HEK293T (cell line): ENCODE data around the gene DNAL4.

Experiments
- CTCF ChIA-PET: fragments of 350-600 bp; formaldehyde crosslinking; extraction: SDS; loops from one replicate; lab custom pipeline; 2021; ENCODE audit warnings: antibody characterized with exemption, inconsistent platforms; lab: Yijun Ruan, JAX
- POLR2A ChIA-PET: fragments of 350-600 bp; formaldehyde crosslinking; extraction: SDS; loops from one replicate; lab custom pipeline; 2020; ENCODE audit warnings: antibody characterized with exemption, inconsistent platforms; lab: Yijun Ruan, JAX
- DNase-seq: peaks from one replicate; pipeline ENCODE4 v3.0.0; 2012; ENCODE audit warnings: mixed read lengths; ENCODE audit errors: extremely low spot score
- ARNT ChIP-seq: fragments of 450-650 bp; IDR thresholded peaks from 2 replicates; pipeline ENCODE4 v1.6.1; 2017; ENCODE audit warnings: mild to moderate bottlenecking
- BHLHE40 ChIP-seq: fragments of 450-650 bp; IDR thresholded peaks from 2 replicates; pipeline ENCODE4 v1.6.1; 2016; ENCODE audit warnings: mild to moderate bottlenecking, moderate library complexity, borderline replicate concordance
- CTBP1 ChIP-seq: fragments of 450-650 bp; IDR thresholded peaks from 2 replicates; pipeline ENCODE4 v1.6.1; 2016; ENCODE audit warnings: borderline replicate concordance
- ELF4 ChIP-seq: fragments of 450-650 bp; IDR thresholded peaks from 2 replicates; pipeline ENCODE4 v1.6.1; 2017; ENCODE audit warnings: antibody characterized with exemption
- FOXA1 ChIP-seq: fragments of 450-650 bp; IDR thresholded peaks from 2 replicates; pipeline ENCODE4 v1.6.1; 2016; ENCODE audit warnings: mild to moderate bottlenecking
- FOXK2 ChIP-seq: fragments of 450-650 bp; IDR thresholded peaks from 2 replicates; pipeline ENCODE4 v1.6.1; 2016; ENCODE audit warnings: mild to moderate bottlenecking
- FOXM1 ChIP-seq: fragments of 450-650 bp; IDR thresholded peaks from 2 replicates; pipeline ENCODE4 v1.6.1; 2017; ENCODE audit warnings: mild to moderate bottlenecking, borderline replicate concordance
- HDGF ChIP-seq: fragments of 450-650 bp; IDR thresholded peaks from 2 replicates; pipeline ENCODE4 v1.6.1; 2017; ENCODE audit warnings: antibody characterized with exemption, borderline replicate concordance
- L3MBTL2 ChIP-seq: fragments of 450-650 bp; conservative IDR thresholded peaks from 2 replicates; pipeline ENCODE4 v1.6.1; 2016; ENCODE audit warnings: mild to moderate bottlenecking
- LEF1 ChIP-seq: fragments of 450-650 bp; IDR thresholded peaks from 2 replicates; pipeline ENCODE4 v1.6.1; 2017; ENCODE audit warnings: mild to moderate bottlenecking, borderline replicate concordance
- NFRKB ChIP-seq: fragments of 450-650 bp; IDR thresholded peaks from 2 replicates; pipeline ENCODE4 v1.6.1; 2016; ENCODE audit warnings: mild to moderate bottlenecking, moderate library complexity
- PKNOX1 ChIP-seq: fragments of 450-650 bp; IDR thresholded peaks from 2 replicates; pipeline ENCODE4 v1.6.1; 2016
- SP1 ChIP-seq: fragments of 450-650 bp; IDR thresholded peaks from 2 replicates; pipeline ENCODE4 v1.6.1; 2017
- SUZ12 ChIP-seq: fragments of 450-650 bp; IDR thresholded peaks from 2 replicates; pipeline ENCODE4 v1.6.1; 2016; ENCODE audit warnings: mild to moderate bottlenecking
- TARDBP ChIP-seq: fragments of 450-650 bp; IDR thresholded peaks from 2 replicates; pipeline ENCODE4 v1.6.1; 2016
- ZNF384 ChIP-seq: fragments of 450-650 bp; IDR thresholded peaks from 2 replicates; pipeline ENCODE4 v1.6.1; 2016

The DNAL4 gene

DNA sequence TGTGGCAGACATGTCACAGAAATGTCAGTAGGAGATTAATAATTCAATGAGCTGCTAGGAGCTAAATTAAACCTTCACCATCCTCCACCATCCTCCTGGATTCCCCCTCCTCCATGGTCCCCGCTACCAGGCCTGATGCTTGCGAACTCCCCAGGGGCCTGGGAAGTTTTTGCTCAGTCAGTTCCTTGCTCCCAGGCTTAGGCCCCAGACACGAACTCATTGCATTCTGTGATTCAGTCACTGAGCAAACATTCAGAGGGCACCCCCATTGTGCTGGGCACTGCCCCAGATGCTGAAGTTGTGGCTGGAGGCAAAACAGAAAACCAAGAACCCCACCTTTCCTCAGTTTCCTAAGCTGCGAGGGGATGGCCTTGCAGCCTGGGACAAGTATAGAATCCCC is 35.5 kb upstream of the DNAL4 start:
- CTCF ChIA-PET = no interaction called here
- TF ChIP-seq CTBP1 (no peak), L3MBTL2 (no peak), PKNOX1 (no peak), NFRKB (no peak), SP1 (no peak), LEF1 (no peak)

DNA sequence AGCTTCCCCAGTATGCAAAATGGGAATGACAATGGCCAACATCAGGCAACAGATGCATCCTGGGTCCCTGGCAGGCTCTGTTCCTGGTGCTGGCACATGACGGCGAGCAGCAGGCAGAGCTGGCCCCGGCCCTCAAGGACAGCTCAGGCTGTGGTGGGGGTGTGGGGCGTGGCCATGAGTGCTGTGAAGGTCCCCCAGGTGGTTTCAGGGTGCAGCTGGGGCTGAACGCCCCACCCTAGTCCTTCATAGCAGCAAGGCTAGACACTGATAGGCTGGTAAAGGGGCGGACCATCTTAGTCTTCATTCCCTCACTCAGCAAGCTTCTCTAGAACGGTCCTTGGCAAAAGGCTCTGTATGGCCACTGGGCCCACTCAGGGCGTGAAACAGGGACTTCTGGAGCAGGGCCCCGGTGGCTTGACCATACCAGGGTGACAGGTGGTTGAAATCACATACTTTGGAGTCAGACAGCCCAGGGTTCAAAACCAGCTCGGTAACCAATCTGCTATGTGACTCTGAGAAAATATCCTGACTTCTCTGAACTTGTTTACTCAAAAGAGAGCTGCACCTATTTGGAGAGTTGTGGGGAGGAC is 34.8 kb upstream of the DNAL4 start:
- ChIA-PET CTCF (no interaction called here), POLR2A (interaction anchor here (1.0 kb wide), 1 partner anchor 491 kb away, joined by 3 read pairs; the partner anchor contains the start of gene RPL3)
- no peak for DNase-seq
- no peak for TF ChIP-seq L3MBTL2
- no peak for TF ChIP-seq CTBP1
- no peak for TF ChIP-seq ZNF384
- TF ChIP-seq SUZ12 = no peak
- no peak for TF ChIP-seq LEF1
- no peak for TF ChIP-seq HDGF
- no peak for TF ChIP-seq ARNT
- no peak for TF ChIP-seq FOXA1
- TF ChIP-seq TARDBP = no peak
- TF ChIP-seq FOXK2 = no peak
- TF ChIP-seq SP1 = no peak
- TF ChIP-seq PKNOX1 = no peak
- no peak for TF ChIP-seq ELF4
- no peak for TF ChIP-seq NFRKB
- TF ChIP-seq FOXM1 = no peak
- TF ChIP-seq BHLHE40 = no peak

More for the DNA sequence above, 35.5 kb upstream of the DNAL4 start:
- POLR2A ChIA-PET = interaction anchor here (1.0 kb wide), 1 partner anchor 490 kb away, joined by 3 read pairs; the partner anchor contains the start of gene RPL3
- DNase-seq = no peak

DNA sequence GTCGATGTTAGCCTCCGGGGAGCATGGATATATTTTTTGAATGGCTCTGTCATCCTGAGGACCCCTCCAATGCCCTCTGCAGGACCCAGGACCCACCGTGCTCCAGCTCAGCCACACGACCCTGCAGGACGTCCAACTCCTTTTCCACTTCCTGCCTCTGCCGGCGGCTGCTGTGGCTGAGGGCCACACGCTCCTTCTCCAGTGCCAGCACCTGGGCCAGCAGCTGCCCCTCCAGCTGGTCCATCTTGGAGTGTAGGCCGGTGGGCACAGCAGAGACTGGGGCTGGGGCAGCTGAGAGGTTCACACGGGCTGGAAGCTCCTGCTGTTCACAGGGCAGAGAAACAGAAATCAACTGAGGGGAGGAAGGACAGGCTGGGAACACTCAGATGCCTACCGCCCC is 34.2 kb upstream of the DNAL4 start:
- ChIA-PET CTCF (no interaction called here), POLR2A (no interaction called here)
- TF ChIP-seq HDGF (no peak), ZNF384 (no peak)
- DNase-seq = no peak

- ChIA-PET CTCF (no interaction called here), POLR2A (no interaction called here)
- DNase-seq = no peak
- no peak for TF ChIP-seq NFRKB
- TF ChIP-seq CTBP1 = no peak
- TF ChIP-seq SP1 = no peak
- TF ChIP-seq SUZ12 = no peak
- TF ChIP-seq BHLHE40 = no peak
Measured at GRCh38 chr22:38827510-38827909, 33.6 kb upstream of the DNAL4 start.

DNA sequence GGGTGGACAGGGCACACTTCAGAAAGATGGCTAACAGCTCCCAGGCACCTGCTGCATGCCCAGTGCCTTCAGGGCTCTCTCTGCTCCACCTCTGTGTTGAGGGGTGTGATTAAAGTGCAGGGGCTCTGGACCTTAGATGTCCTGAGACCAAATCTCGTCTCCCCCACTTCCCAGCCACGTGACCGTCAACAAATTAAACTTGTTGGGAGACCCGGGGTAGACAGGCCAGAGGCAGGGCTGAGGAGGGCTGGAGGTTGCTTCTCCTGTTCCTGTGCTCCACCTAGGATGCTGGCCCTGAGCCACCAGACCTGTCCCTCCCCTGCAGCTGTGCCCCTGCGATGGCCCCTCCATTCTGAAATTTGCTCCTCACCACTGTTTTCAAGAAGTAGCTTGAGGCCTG is 32.9 kb upstream of the DNAL4 start:
- DNase-seq = no peak
- ChIA-PET CTCF (no interaction called here), POLR2A (no interaction called here)
- TF ChIP-seq FOXA1 = no peak
- TF ChIP-seq ELF4 = no peak
- no peak for TF ChIP-seq FOXM1
- TF ChIP-seq CTBP1 = no peak
- TF ChIP-seq PKNOX1 = no peak
- TF ChIP-seq BHLHE40 = no peak
- TF ChIP-seq TARDBP = no peak
- no peak for TF ChIP-seq LEF1
- no peak for TF ChIP-seq SUZ12
- TF ChIP-seq ARNT = no peak
- TF ChIP-seq FOXK2 = no peak
- TF ChIP-seq SP1 = no peak
- no peak for TF ChIP-seq HDGF
- TF ChIP-seq L3MBTL2 = no peak
- no peak for TF ChIP-seq ZNF384
- TF ChIP-seq NFRKB = no peak

GRCh38 chr22:38826386-38826785 is 32.4 kb upstream of the DNAL4 start:
- ChIA-PET CTCF (no interaction called here), POLR2A (no interaction called here)
- DNase-seq = no peak
- TF ChIP-seq FOXA1 = no peak
- TF ChIP-seq TARDBP = no peak
- TF ChIP-seq ELF4 = no peak
- no peak for TF ChIP-seq FOXK2
- no peak for TF ChIP-seq ZNF384
- no peak for TF ChIP-seq SP1
- TF ChIP-seq ARNT = no peak
- TF ChIP-seq LEF1 = no peak
- TF ChIP-seq SUZ12 = no peak
- TF ChIP-seq BHLHE40 = no peak

DNA sequence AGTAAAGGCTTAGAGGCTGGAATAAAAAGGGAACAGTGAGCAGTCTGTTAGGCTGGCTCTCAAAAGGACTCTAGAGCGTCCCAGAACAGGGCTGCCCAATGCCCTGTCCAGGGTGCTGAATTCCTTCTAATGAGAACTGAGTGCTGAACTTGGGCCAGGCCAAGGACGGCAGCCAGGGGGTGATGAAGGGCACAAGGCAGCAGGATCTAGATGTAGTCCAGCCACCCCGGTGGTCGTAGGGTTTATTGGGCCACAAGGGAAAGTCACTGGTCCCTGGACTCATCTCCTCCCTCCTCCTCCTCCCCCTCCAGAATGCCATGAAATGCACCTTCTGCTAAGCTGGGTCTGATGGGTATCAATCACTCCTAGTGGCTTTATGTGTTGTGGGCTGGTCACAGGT is 30.6 kb upstream of the DNAL4 start:
- CTCF ChIA-PET = no interaction called here
- peak; percentile 82 for DNase-seq
- TF ChIP-seq FOXK2 (no peak), ARNT (no peak), TARDBP (no peak), ZNF384 (no peak), BHLHE40 (no peak), SUZ12 (no peak), HDGF (no peak), ELF4 (no peak), SP1 (no peak), FOXM1 (no peak), FOXA1 (no peak), L3MBTL2 (no peak), PKNOX1 (no peak), LEF1 (no peak), CTBP1 (no peak), NFRKB (no peak)
- POLR2A ChIA-PET = no interaction called here
